A673 (cell line): Measurements from ENCODE around the gene MUSTN1. TPM values are rescaled to one million over a fixed set of nuclear protein-coding genes. Genes with fewer than 3 reads are reported as not detected.

Source experiments
- BruUV-seq: library from RNA; stranded (reverse); fragments of 400-500 nt; replicated peaks from 2 replicates; lab custom pipeline; 2021; lab: Mats Ljungman, UMichigan
- CTCF ChIA-PET: fragments of 300-600 bp; sonication (Branson Sonifier 250); formaldehyde crosslinking; loops from one replicate; lab custom pipeline; 2022; ENCODE audit warnings: antibody characterized with exemption; lab: Charles Lee
- POLR2A ChIA-PET: fragments of 300-600 bp; sonication (Branson Sonifier 250); formaldehyde crosslinking; loops from one replicate; lab custom pipeline; 2022; ENCODE audit warnings: antibody characterized with exemption; ENCODE audit not compliant: low non-redundant PET; lab: Charles Lee
- DNase-seq: peaks from one replicate; pipeline ENCODE4 v3.0.0-alpha.2; 2015; ENCODE audit warnings: low spot score
- H3K27ac ChIP-seq: fragments of 200-600 bp; sonication (generic); 2 replicates; pipeline ENCODE4 v1.5.1; 2016; ENCODE audit warnings: mixed run types, low read depth, mild to moderate bottlenecking, mixed read lengths, antibody characterized with exemption, low read length; ENCODE audit not compliant: poor library complexity, severe bottlenecking
- H3K27me3 ChIP-seq: fragments of 200-600 bp; sonication (generic); replicated peaks from 2 replicates; pipeline ENCODE4 v1.6.1; 2017; ENCODE audit warnings: mixed run types, low read depth, mild to moderate bottlenecking, mixed read lengths, antibody characterized with exemption, low read length; ENCODE audit not compliant: insufficient read depth, poor library complexity
- H3K36me3 ChIP-seq: fragments of 200-600 bp; sonication (generic); 2 replicates; pipeline ENCODE4 v1.6.1; 2016; ENCODE audit warnings: mixed run types, mild to moderate bottlenecking, mixed read lengths, antibody characterized with exemption, low read length; ENCODE audit not compliant: insufficient read depth, poor library complexity, severe bottlenecking
- H3K4me1 ChIP-seq: fragments of 200-600 bp; sonication (generic); 2 replicates; pipeline ENCODE4 v1.6.1; 2017; ENCODE audit warnings: mixed run types, mild to moderate bottlenecking, mixed read lengths, antibody characterized with exemption, low read length; ENCODE audit not compliant: insufficient read depth, poor library complexity, severe bottlenecking
- H3K4me3 ChIP-seq: fragments of 200-600 bp; sonication (generic); 2 replicates; pipeline ENCODE4 v1.5.1; 2016; ENCODE audit warnings: low read depth, mixed run types, mild to moderate bottlenecking, mixed read lengths, low read length; ENCODE audit not compliant: poor library complexity, severe bottlenecking
- H3K9me3 ChIP-seq: fragments of 200-600 bp; sonication (generic); 2 replicates; pipeline ENCODE4 v1.6.1; 2016; ENCODE audit warnings: mixed run types, low read depth, mild to moderate bottlenecking, mixed read lengths, antibody characterized with exemption, low read length; ENCODE audit not compliant: poor library complexity, severe bottlenecking
- EZH2 ChIP-seq: fragments of 200-600 bp; sonication (generic); IDR thresholded peaks from 2 replicates; pipeline ENCODE4 v1.6.1; 2017; ENCODE audit warnings: borderline replicate concordance, low read depth, mild to moderate bottlenecking, mixed read lengths, antibody characterized with exemption, low read length; ENCODE audit not compliant: poor library complexity, severe bottlenecking
- intact Hi-C: fragments of 100-400 bp; cut with micrococcal nuclease; formaldehyde crosslinking; loops from one replicate; pipeline ENCODE4 v1.10.0; 2022; ENCODE audit not compliant: unreplicated experiment
- total RNA-seq: library from RNA; stranded (reverse); gene quantifications from 2 replicates; pipeline ENCODE4 v1.2.3, GENCODE V29; 2021
- TF ChIP-seq, protein P1 (sequence below): fragments of 300-800, 200-600 bp; sonication (generic); conservative IDR thresholded peaks from 2 replicates; pipeline ENCODE4 v1.5.1; 2017; ENCODE audit warnings: low read depth, mild to moderate bottlenecking, antibody characterized with exemption, low read length, moderate library complexity, mixed read lengths

Gene MUSTN1
- total RNA-seq, 1 experiment from 2014 or later = not detected

- ChIA-PET CTCF (no interaction called here), POLR2A (no interaction called here)
- no peaks in the 10 kb centered on the region for H3K27me3 ChIP-seq
- no TSS peak for BruUV-seq
- H3K27ac ChIP-seq = no peak overlapping the region
- intact Hi-C loops = no loop called here
- no peaks in the 10 kb centered on the region for H3K36me3 ChIP-seq
- TF ChIP-seq, protein P1, sequence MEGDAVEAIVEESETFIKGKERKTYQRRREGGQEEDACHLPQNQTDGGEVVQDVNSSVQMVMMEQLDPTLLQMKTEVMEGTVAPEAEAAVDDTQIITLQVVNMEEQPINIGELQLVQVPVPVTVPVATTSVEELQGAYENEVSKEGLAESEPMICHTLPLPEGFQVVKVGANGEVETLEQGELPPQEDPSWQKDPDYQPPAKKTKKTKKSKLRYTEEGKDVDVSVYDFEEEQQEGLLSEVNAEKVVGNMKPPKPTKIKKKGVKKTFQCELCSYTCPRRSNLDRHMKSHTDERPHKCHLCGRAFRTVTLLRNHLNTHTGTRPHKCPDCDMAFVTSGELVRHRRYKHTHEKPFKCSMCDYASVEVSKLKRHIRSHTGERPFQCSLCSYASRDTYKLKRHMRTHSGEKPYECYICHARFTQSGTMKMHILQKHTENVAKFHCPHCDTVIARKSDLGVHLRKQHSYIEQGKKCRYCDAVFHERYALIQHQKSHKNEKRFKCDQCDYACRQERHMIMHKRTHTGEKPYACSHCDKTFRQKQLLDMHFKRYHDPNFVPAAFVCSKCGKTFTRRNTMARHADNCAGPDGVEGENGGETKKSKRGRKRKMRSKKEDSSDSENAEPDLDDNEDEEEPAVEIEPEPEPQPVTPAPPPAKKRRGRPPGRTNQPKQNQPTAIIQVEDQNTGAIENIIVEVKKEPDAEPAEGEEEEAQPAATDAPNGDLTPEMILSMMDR = no peak
- TF ChIP-seq EZH2 = no peak
- H3K4me3 ChIP-seq = no peak overlapping the region
- DNase-seq = no peak
- H3K4me1 ChIP-seq = no peaks in the 10 kb centered on the region
- H3K9me3 ChIP-seq = no peaks in the 10 kb centered on the region
Observed at GRCh38 chr3:52880474-52880873, 45.7 kb upstream of the MUSTN1 start.

- POLR2A ChIA-PET = no interaction called here
Observed at GRCh38 chr3:52880047-52880446, 45.2 kb upstream of the MUSTN1 start.

GRCh38 chr3:52879581-52879980 lies 44.8 kb upstream of the MUSTN1 start:
- Histone ChIP-seq H3K4me3 (no peak overlapping the region), H3K27me3 (no peaks in the 10 kb centered on the region), H3K4me1 (no peaks in the 10 kb centered on the region), H3K9me3 (no peaks in the 10 kb centered on the region), H3K36me3 (no peaks in the 10 kb centered on the region), H3K27ac (no peak overlapping the region)
- ChIA-PET CTCF (interaction anchor here (0.5 kb wide), 1 partner anchor 34 kb away, joined by 5 read pairs; no protein-coding TSS in a partner anchor), POLR2A (no interaction called here)
- DNase-seq = no peak
- TF ChIP-seq EZH2 = no peak
- TF ChIP-seq, protein P1 = no peak
- intact Hi-C loops = no loop called here
- no TSS peak for BruUV-seq

More at GRCh38 chr3:52880047-52880446, 45.2 kb upstream of the MUSTN1 start:
- CTCF ChIA-PET = no interaction called here
- Histone ChIP-seq H3K4me1 (no peaks in the 10 kb centered on the region), H3K4me3 (no peak overlapping the region), H3K27ac (no peak overlapping the region), H3K27me3 (no peaks in the 10 kb centered on the region), H3K36me3 (no peaks in the 10 kb centered on the region), H3K9me3 (no peaks in the 10 kb centered on the region)
- no peak for DNase-seq
- TF ChIP-seq EZH2 = no peak
- TF ChIP-seq, protein P1 = no peak
- BruUV-seq = no TSS peak
- intact Hi-C loops = no loop called here
